Liver (tissue), 9 donors: ENCODE data around the gene PLK3. TPM values are rescaled to one million over a fixed set of nuclear protein-coding genes. Genes with fewer than 3 reads are reported as not detected.
A peak's percentile ranks its signal among the peaks of the same experiment; 100 is the strongest.

Experiments
- DNase-seq: peaks from one replicate; pipeline ENCODE4 v3.0.0-alpha.2; 2017; ENCODE audit warnings: low spot score
- H3K27ac ChIP-seq, 2 donors: one replicate each; pipeline ENCODE4 v1.7.0; 2013; ENCODE audit warnings: inconsistent platforms in 2 of 2, low read length in 2 of 2, control low read depth in 1 of 2, low read depth in 1 of 2, mild to moderate bottlenecking in 1 of 2
- H3K27me3 ChIP-seq, 4 donors: one replicate each; pipeline versions ENCODE4 v1.6.1 to v1.7.0; 2013; ENCODE audit warnings: low read length in 3 of 4, inconsistent platforms in 1 of 4, mild to moderate bottlenecking in 1 of 4, moderate library complexity in 1 of 4; ENCODE audit not compliant: control insufficient read depth in 4 of 4, insufficient read depth in 4 of 4
- H3K36me3 ChIP-seq, 4 donors: one replicate each; pipeline versions ENCODE4 v1.6.1 to v1.7.0; 2013; ENCODE audit warnings: low read length in 3 of 4, mild to moderate bottlenecking in 3 of 4, low read depth in 1 of 4, moderate library complexity in 1 of 4; ENCODE audit not compliant: control insufficient read depth in 4 of 4, insufficient read depth in 3 of 4
- H3K4me1 ChIP-seq, 4 donors: one replicate each; pipeline versions ENCODE4 v1.6.1 to v1.7.0; 2013; ENCODE audit warnings: low read length in 3 of 4, mild to moderate bottlenecking in 3 of 4, moderate library complexity in 1 of 4; ENCODE audit not compliant: control insufficient read depth in 4 of 4, insufficient read depth in 4 of 4
- H3K4me3 ChIP-seq, 3 donors: one replicate each; pipeline versions ENCODE4 v1.6.1 to v1.7.0; 2013; ENCODE audit warnings: low read length in 3 of 3, control low read depth in 1 of 3, low read depth in 1 of 3, mild to moderate bottlenecking in 1 of 3
- H3K9ac ChIP-seq, 2 donors: one replicate each; pipeline ENCODE4 v1.7.0; 2013; ENCODE audit warnings: low read length in 2 of 2, mild to moderate bottlenecking in 2 of 2, moderate library complexity in 2 of 2, control low read depth in 1 of 2, low read depth in 1 of 2
- H3K9me3 ChIP-seq, 4 donors: one replicate each; pipeline versions ENCODE4 v1.6.1 to v1.7.0; 2013; ENCODE audit warnings: low read length in 3 of 4; ENCODE audit not compliant: control insufficient read depth in 4 of 4
- ATF3 ChIP-seq: IDR thresholded peaks from 2 replicates; pipeline ENCODE4 v1.6.1; 2016; ENCODE audit warnings: antibody characterized with exemption
- CTCF ChIP-seq: fragments of 150-350 bp; IDR thresholded peaks from 2 replicates; pipeline ENCODE4 v1.5.1; 2017; ENCODE audit warnings: improper control_type of control experiment, low read depth, low read length; ENCODE audit not compliant: missing input control
- EGR1 ChIP-seq, 2 donors: IDR thresholded peaks; 2 replicates each; pipeline ENCODE4 v1.6.1; 2016 to 2018; ENCODE audit warnings: antibody characterized with exemption in 2 of 2, low read depth in 2 of 2
- FOXA1 ChIP-seq: IDR thresholded peaks from 2 replicates; pipeline ENCODE4 v1.6.1; 2016; ENCODE audit warnings: antibody characterized with exemption
- FOXA2 ChIP-seq: IDR thresholded peaks from 2 replicates; pipeline ENCODE4 v1.6.1; 2016; ENCODE audit warnings: antibody characterized with exemption
- GABPA ChIP-seq, 2 donors: IDR thresholded peaks in 1 of 2; conservative IDR thresholded peaks in 1 of 2; 2 replicates each; pipeline ENCODE4 v1.6.1; 2016; ENCODE audit warnings: antibody characterized with exemption in 2 of 2, mild to moderate bottlenecking in 1 of 2, moderate library complexity in 1 of 2
- HNF4A ChIP-seq, 2 donors: conservative IDR thresholded peaks; 2 replicates each; pipeline ENCODE4 v1.6.1; 2016; ENCODE audit warnings: antibody characterized with exemption in 2 of 2, mild to moderate bottlenecking in 2 of 2
- HNF4G ChIP-seq: IDR thresholded peaks from 2 replicates; pipeline ENCODE4 v1.6.1; 2016; ENCODE audit warnings: antibody characterized with exemption
- JUND ChIP-seq, 2 donors: IDR thresholded peaks; 2 replicates each; pipeline ENCODE4 v1.6.1; 2016; ENCODE audit warnings: antibody characterized with exemption in 2 of 2
- MAX ChIP-seq: IDR thresholded peaks from 2 replicates; pipeline ENCODE4 v1.6.1; 2016; ENCODE audit warnings: antibody characterized with exemption
- NR2F2 ChIP-seq: IDR thresholded peaks from 2 replicates; pipeline ENCODE4 v1.6.1; 2016; ENCODE audit warnings: antibody characterized with exemption
- RAD21 ChIP-seq, 2 donors: IDR thresholded peaks; 2 replicates each; pipeline ENCODE4 v1.6.1; 2016; ENCODE audit warnings: antibody characterized with exemption in 2 of 2, mild to moderate bottlenecking in 2 of 2
- REST ChIP-seq: IDR thresholded peaks from 2 replicates; pipeline ENCODE4 v1.6.1; 2016; ENCODE audit warnings: antibody characterized with exemption, mild to moderate bottlenecking
- RXRA ChIP-seq, 2 donors: IDR thresholded peaks; 2 replicates each; pipeline ENCODE4 v1.6.1; 2017 to 2018; ENCODE audit warnings: antibody characterized with exemption in 2 of 2, mild to moderate bottlenecking in 1 of 2
- SP1 ChIP-seq: IDR thresholded peaks from 2 replicates; pipeline ENCODE4 v1.6.1; 2018; ENCODE audit warnings: antibody characterized with exemption, mild to moderate bottlenecking
- TAF1 ChIP-seq: conservative IDR thresholded peaks from 2 replicates; pipeline ENCODE4 v1.6.1; 2016; ENCODE audit warnings: antibody characterized with exemption, mild to moderate bottlenecking
- YY1 ChIP-seq: IDR thresholded peaks from 2 replicates; pipeline ENCODE4 v1.6.1; 2016; ENCODE audit warnings: antibody characterized with exemption, mild to moderate bottlenecking
- ZBTB33 ChIP-seq: IDR thresholded peaks from 2 replicates; pipeline ENCODE4 v1.6.1; 2016; ENCODE audit warnings: antibody characterized with exemption
- WGBS: extraction: QIAGEN DNeasy Blood & Tissue Kit; methylation state at CpG from one replicate; pipeline ENCODE4 v1.1.7; 2013; 5-methylcytosine and 5-hydroxymethylcytosine counted together
- polyA plus RNA-seq, 2 donors: library from polyadenylated mRNA; stranded (reverse) in 1 of 2; unstranded in 1 of 2; fragments of 200-250 nt in 1 of 2; fragments of >200 nt in 1 of 2; fragmentation: Nextera tagmentation in 1 of 2; extraction: Ambion mirVana in 1 of 2; gene quantifications; one replicate each; pipeline versions ENCODE4 v1.2.1 to v1.2.3, GENCODE V29; 2013 to 2015
- total RNA-seq, 2 donors: library from RNA; depleted of rRNA; stranded (reverse); fragments of >200 nt; gene quantifications; one replicate each; pipeline ENCODE4 v1.2.3, GENCODE V29; 2014
- donor health status: healthy.
- donor health status: healthy.
- donor health status: healthy.
- donor health status: healthy.
- donor health status: healthy.

PLK3 gene
- total RNA-seq (1 to 10 TPM; 2.3 to 5.7 TPM), polyA plus RNA-seq (1 to 10 TPM; 1.5 to 2.2 TPM)

- peak within 1 kb of the TSS; percentile 56 to 78 (median 73) for H3K4me3 ChIP-seq
- H3K27ac ChIP-seq: peak within 1 kb of the TSS; percentile 85 to 94
- H3K27me3 ChIP-seq: no peaks in the 10 kb centered on the region
- peaks cover 0 to 8% (median 5%) of the 10 kb centered on the region in 4 donors for H3K36me3 ChIP-seq
- no peaks in the 10 kb centered on the region for H3K9me3 ChIP-seq
- H3K4me1 ChIP-seq: peaks cover 2 to 12% (median 7%) of the 10 kb centered on the region in 4 donors
- peak within 1 kb of the TSS; percentile 69 to 71 for H3K9ac ChIP-seq
- peak; percentile 96 for DNase-seq
- WGBS: under 1% methylated on average over 79 of the region's 79 CpGs
- no peak for TF ChIP-seq GABPA (IDR thresholded peaks at IDR 0.05 in 1 of 2, conservative IDR thresholded peaks at IDR 0.05 in 1 of 2)
- TF ChIP-seq ZBTB33: no peak
- TF ChIP-seq HNF4A (conservative IDR thresholded peaks at IDR 0.05): peak in 1 of 2 donors; percentile 43
- no peak for TF ChIP-seq FOXA1
- no peak for TF ChIP-seq EGR1 (IDR thresholded peaks at IDR 0.05; ENCODE audit: low read depth in 2 of 2)
- peak; percentile 70 for TF ChIP-seq TAF1
- peak; percentile 89 for TF ChIP-seq MAX
- no peak for TF ChIP-seq NR2F2
- TF ChIP-seq JUND (IDR thresholded peaks at IDR 0.05): no peak
- TF ChIP-seq CTCF: peak; percentile 93
- peak; percentile 39 to 60 for TF ChIP-seq RXRA (IDR thresholded peaks at IDR 0.05)
- no peak for TF ChIP-seq HNF4G
- TF ChIP-seq SP1: peak; percentile 88
- peak; percentile 84 for TF ChIP-seq ATF3
- TF ChIP-seq RAD21 (IDR thresholded peaks at IDR 0.05): peak; percentile 85 to 86
- TF ChIP-seq REST: peak; percentile 66
- TF ChIP-seq FOXA2: no peak
- peak; percentile 83 for TF ChIP-seq YY1
These were observed at the start of gene PLK3 for GRCh38 chr1:44799770-44800584. TSS of gene PLK3 (plus strand) at chr1:44800377. CDS start at chr1:44800464, 87 bp downstream.
